ENCODE measurements around the gene TMEM45B.
"Not testable (repeated sequence)": the region's sequence is repeated elsewhere in the genome, so short reads cannot be mapped to it uniquely, and the experiment has no call there.

TMEM45B gene

GRCh38 chr11:129815596-129816461 lies at the start of gene TMEM45B:
Gene TMEM45B, plus strand, starts transcription at chr11:129815848. Its CDS starts 36,635 bp downstream, at chr11:129852483.
- DNase-seq (ENCODE audit: low read depth): no peak
- H3K4me3 ChIP-seq (ENCODE audit: low read depth, low read length): no peak within 1 kb of the TSS
- no peak for TF ChIP-seq CTCF (IDR thresholded peaks at IDR 0.05; ENCODE audit: insufficient read depth, low read depth, low read length, missing control alignments)

GRCh38 chr11:129766898-129767604 lies 48.6 kb upstream of the TMEM45B start:
- TF ChIP-seq CTCF (IDR thresholded peaks at IDR 0.05; ENCODE audit: insufficient read depth, low read depth, low read length, missing control alignments): peak; percentile 38
- no peak overlapping the region for H3K4me3 ChIP-seq (ENCODE audit: low read depth, low read length)
- DNase-seq (ENCODE audit: low read depth): peak; percentile 27

GRCh38 chr11:129767827-129768226 lies 47.8 kb upstream of the TMEM45B start:
- no peak for TF ChIP-seq CTCF (IDR thresholded peaks at IDR 0.05; ENCODE audit: insufficient read depth, low read depth, low read length, missing control alignments)
- DNase-seq (ENCODE audit: low read depth): no peak
- no peak overlapping the region for H3K4me3 ChIP-seq (ENCODE audit: low read depth, low read length)

GRCh38 chr11:129768356-129768755 lies 47.3 kb upstream of the TMEM45B start:
- H3K4me3 ChIP-seq (ENCODE audit: low read depth, low read length): no peak overlapping the region
- TF ChIP-seq CTCF (IDR thresholded peaks at IDR 0.05; ENCODE audit: insufficient read depth, low read depth, low read length, missing control alignments): no peak
- no peak for DNase-seq (ENCODE audit: low read depth)

- H3K4me3 ChIP-seq (ENCODE audit: low read depth, low read length): no peak overlapping the region
- no peak for TF ChIP-seq CTCF (IDR thresholded peaks at IDR 0.05; ENCODE audit: insufficient read depth, low read depth, low read length, missing control alignments)
- no peak for DNase-seq (ENCODE audit: low read depth)
These were observed 46.6 kb upstream of the TMEM45B start for GRCh38 chr11:129769059-129769458.

- TF ChIP-seq CTCF (IDR thresholded peaks at IDR 0.05; ENCODE audit: insufficient read depth, low read depth, low read length, missing control alignments): no peak
- no peak overlapping the region for H3K4me3 ChIP-seq (ENCODE audit: low read depth, low read length)
- no peak for DNase-seq (ENCODE audit: low read depth)
These were observed 44.7 kb upstream of the TMEM45B start for GRCh38 chr11:129770993-129771392.

GRCh38 chr11:129771456-129771855 lies 44.2 kb upstream of the TMEM45B start:
- DNase-seq (ENCODE audit: low read depth); H3K4me3 ChIP-seq (ENCODE audit: low read depth, low read length): not testable (repeated sequence)

Measured in GM12865 (cell line).